Measurements from ENCODE around the gene EYS.

GRCh38 chr6:63985223-63985622, 1721.8 kb downstream of the EYS start:
- TF ChIP-seq SIN3A (IDR thresholded peaks at IDR 0.05; ENCODE audit: borderline replicate concordance, insufficient read depth, low read length), result no peak
- no peak for TF ChIP-seq POLR2AphosphoS5 (IDR thresholded peaks at IDR 0.05; ENCODE audit: low read depth, low read length)
- TF ChIP-seq REST (IDR thresholded peaks at IDR 0.05; ENCODE audit: insufficient read depth in 1 of 2, low read depth in 2 of 2, low read length in 2 of 2), result no peak
- no peak for TF ChIP-seq TAF1 (IDR thresholded peaks at IDR 0.05; ENCODE audit: borderline replicate concordance, insufficient read depth, low read length)
